Stimulated activated CD8-positive, alpha-beta memory T cell treated with anti-CD3 and anti-CD28 coated beads, Interleukin-12 subunit alpha, Interleukin-12 subunit beta, amount 100 ng/mL, for 24 hours (primary cell): Measurements from ENCODE around the gene HM13.
"Not testable (repeated sequence)": the region's sequence is repeated elsewhere in the genome, so short reads cannot be mapped to it uniquely, and the experiment has no call there.

Experiments used
- DNase-seq: peaks from one replicate; pipeline ENCODE4 v3.0.0-alpha.2; 2020; ENCODE audit errors: extremely low read depth

Gene HM13

DNA sequence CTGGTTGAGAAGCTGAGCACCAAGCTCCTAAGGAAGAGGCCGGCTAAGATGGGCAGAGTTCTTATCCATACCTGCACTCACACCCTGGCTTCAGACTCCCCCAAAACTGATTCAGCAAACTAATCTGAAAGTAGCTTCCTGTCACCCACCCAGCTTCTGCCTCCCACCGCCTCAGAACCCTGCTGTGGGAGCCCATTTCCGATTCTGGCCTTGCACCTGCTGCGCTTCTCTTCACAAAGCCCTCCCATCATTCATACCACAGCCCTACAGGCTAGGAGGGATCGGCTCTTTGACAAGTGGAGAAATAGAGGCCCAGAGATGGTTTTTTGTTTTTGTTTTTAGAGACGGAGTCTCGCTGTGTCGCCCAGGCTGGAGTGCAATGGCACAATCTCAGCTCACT, 28.7 kb downstream of the HM13 start:
- no peak for DNase-seq

DNA sequence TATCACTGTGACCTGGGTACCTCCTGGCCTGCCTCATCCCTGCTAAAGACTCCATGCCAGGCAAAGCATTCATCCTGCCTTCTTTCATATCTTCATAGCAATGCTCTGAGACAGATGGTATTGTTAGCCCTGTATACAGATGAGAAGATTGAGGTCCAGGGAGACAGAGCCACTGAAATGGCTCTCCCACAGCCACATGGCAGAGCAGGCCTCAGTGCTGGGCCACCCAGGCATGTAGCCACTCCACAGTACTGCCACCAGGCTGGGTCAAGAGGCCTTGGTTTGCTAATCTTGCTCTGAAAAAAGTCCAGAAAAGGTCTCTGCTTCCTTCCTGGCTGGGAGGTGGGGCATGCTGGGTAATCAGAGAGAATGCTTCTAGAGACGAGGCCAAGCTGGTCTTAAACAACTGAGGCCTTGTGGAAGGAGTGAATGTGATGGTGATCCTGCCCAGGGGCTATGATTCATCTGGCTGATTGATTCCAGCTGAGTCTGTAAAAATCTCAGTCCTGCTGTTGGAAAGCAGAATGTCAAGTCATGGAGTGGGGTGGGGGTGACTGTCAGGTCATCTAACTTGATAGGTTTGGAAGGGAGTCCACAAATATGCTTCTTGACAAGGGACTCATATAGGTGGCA, 29.8 kb downstream of the HM13 start:
- DNase-seq = no peak

DNA sequence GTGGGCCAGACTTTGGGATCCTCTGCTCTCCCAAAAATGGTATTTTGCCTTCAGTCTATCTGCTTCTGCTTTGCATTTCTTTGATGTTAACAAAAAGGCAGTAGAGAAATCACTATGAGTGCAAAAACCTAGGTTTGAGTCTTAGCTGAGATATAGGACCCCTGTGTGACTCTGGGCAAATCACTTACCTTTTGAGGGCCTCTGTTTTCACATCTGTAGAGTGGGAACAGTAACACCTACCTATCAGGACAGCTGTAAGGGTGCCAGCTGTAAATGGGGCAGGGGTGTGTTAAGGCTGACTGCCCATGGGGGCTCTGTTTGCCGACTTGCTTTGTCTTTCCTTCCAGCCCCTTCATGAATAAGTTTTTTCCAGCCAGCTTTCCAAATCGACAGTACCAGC, 30.4 kb downstream of the HM13 start:
- DNase-seq = no peak

DNA sequence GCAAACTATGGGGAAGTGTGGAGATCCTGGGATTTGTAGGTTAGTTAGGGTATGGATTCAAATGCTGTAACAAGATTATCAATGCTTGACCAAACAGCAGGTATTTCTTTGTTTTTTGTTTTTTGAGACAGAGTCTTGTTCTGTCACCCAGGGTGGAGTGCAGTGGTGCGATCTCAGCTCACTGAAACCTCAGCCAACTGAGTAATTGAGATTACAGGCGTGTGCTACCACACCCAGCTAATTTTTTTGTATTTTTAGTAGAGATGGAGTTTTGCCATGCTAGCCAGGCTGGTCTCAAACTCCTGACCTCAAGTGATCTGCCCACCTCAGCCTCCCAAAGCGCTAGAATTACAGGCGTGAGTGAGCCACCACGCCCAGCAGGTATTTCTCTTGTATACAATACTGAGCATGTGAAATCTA, 31.4 kb downstream of the HM13 start:
- not testable (repeated sequence) for DNase-seq

DNA sequence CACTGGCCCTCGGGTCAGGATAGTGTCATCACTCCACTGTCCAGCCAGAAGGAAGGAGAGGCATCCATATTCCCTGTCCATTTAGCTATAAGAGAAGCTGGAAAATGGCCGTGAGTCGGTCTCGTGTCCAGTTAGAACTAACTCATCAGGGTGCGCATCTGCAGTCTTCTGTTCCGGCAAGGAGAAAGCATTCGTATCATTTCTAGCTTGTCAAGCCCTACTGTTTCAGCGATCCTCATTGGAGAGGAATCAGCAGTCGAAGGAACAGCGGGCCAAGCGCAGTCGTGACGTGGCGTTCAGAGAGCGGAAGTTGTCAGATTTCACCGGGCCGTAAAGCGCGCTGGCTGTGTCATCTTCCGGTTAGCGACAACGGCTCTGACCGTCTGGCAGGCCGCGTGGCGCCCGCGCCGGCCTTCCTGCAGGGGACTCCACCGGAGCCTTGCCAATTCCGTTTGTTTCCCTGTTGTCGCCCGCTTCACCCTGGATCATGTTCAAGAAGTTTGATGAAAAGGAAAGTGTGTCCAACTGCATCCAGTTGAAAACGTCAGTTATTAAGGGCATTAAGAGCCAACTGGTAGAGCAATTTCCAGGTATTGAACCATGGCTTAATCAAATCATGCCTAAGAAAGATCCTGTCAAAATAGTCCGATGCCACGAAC, 32.9 kb downstream of the HM13 start:
- peak; percentile 55 for DNase-seq

DNA sequence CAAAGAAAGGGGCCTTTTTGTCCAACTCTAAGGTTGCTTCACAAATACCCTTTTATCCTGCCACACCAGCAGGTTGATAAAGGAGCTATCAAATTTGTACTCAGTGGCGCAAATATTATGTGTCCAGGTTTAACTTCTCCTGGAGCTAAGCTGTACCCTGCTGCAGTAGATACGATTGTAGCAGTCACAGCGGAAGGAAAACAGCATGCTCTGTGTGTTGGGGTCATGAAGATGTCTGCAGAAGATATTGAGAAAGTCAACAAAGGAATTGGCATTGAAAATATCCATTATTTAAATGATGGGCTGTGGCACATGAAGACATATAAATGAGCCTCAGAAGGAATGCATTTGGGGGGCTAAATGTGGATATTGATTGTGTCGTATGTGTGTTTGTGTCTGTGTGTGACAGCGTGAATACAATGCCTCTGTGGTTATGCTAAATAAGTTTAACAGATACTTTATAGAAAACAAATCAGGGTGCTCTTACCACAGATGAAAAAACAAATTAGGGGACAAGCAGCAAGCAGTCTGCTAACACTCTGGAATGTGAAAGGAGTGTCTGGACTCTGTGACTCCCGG, 33.6 kb downstream of the HM13 start:
- DNase-seq = no peak

DNA sequence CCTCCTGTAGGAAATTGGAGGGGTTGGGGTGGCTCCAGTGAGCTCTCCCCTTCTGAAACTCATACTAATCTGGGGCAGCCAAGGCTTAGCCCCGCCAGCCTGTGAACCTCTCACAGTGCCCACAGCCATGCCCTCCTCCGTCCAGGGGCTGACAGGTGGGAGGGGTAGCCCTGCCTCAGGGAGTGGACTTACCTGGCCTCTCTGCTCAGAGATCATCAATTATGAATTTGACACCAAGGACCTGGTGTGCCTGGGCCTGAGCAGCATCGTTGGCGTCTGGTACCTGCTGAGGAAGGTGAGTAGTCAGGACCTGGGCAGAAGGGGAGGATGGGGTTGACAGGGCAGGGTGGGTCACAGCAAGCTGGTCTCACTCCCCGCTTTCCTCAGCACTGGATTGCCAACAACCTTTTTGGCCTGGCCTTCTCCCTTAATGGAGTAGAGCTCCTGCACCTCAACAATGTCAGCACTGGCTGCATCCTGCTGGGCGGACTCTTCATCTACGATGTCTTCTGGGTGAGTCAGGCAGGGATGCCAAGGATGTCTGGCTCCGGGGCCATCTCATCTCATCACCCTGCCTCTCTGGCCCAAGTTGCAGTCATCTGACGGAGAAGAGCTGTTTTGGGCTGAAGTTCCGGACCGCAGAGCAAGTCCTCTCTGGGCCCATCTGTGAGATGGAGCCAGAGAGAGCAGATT, 34.7 kb downstream of the HM13 start:
- no peak for DNase-seq

DNA sequence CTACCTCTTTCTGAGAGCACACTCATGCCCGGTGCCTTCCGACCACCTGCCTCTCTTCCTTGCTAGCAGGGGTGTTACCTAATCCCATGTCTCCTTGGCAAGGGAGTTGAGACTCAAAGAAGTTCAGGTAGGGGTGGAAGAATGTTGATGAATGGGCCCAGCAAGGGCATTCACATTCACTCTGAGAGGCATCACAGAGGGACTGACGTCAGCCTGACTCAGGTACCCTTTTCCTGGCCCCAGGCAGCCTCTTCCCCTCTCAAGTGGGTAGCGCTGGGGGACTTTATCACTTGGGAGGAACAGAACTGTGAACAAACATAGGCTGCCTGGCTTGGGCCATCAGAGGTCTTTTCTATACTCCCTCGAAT, 35.3 kb downstream of the HM13 start:
- no peak for DNase-seq

DNA sequence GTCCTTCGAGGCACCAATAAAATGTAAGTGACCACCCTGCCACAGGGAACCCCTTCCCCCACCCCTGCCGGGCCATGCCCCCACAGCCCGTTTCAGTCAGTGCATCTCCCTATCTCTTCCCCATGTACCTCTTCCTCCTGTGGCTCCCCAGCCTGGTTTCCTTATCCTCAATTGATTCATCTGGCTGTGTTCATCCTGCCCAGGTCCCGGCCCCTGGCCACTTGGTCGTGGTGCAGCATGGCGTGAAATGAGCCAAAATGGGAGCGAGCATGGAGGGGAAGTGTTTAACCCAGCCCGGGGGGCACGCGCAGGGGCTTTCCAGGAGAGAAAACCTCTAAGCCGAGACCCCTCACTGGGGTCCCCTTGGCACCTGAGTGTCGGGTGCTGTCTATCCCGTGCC, 35.9 kb downstream of the HM13 start:
- no peak for DNase-seq

DNA sequence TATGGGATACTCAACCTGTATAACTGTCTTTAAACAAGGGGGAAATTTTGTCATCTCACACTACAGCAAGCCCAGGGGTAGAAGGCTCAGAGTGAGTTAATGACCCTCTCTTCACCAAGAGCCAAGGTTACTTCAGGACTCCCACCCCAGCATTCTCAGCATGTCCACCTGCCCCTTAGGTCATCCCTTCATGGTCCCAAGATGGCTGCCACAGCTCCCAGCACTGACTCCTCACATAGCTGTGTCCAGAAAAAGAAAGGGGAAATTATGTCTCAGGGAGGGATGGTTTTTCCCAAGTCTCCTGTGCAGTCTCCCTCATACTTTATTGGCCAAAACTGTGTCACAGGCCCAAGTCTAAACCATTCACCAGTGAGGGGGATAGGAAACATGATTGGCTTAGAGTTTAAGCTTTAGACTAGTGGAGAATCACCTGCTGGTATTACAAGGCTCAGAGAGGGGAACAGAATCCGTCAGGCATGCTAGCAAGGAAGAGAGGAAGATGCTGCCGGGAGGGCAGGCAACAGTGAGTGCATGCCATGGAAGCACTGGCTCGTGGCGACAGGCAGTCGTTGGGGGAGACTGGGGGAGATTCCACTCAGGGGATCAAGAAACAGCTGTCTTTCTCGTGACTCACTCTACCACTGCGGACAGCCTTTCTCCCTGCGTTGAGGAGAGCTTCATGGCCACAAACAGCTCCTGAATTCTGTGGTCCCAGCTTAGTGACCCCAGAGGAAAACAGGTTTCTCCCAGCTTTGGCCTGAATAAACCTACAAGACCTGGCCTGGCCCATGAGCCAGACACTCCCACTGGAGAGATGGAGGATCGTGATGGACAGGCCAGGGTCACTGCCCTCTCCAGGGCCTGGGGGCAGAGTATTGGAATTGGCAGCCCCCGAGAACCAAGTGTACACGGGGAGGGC, 37.2 kb downstream of the HM13 start:
- no peak for DNase-seq

DNA sequence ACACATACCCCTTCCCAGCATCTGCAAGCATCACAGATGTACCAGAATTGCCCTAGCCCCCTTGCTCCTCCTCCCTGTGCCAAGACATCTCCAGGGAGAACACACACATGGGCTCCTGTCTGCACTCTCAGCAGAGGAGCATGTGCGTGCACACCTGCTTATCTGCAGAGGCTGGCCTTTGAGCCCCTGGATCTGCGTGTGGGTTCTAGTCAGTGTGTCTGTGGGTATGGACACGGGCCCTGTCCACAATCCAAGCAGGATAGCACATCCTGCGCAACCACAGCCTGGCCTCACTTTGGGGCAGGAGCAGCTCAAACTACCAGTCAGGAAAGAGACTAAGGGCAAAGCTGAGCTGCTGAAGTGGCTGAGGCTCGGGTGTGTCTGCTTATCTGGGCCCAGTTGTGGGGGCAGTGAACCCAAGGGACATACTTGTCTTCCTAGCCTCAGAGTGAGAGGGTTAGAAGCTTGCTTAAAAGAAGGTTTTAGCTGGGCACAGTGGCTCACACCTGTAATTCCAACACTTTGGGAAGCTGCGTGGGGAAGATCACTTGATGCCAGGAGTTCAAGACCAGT, 41.0 kb downstream of the HM13 start:
- DNase-seq = no peak

DNA sequence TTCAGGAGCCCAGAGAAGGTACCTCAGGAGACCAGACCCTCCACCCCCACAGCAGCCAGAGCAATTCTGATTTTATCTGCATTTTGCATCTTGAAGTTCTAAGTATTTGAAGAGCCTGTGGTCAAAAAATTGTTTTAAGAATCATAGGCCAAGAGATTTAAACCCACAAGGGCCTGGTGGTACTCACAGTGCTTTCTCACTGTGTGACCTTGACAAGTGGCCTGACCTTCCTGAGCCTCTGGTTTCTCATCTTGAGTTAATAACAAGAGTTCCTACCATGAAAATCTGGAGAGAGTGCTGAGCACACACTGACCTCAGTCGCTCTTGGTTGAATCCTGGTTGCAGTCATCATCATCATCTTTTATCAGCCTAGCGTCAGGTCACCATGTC, 45.5 kb downstream of the HM13 start:
- no peak for DNase-seq

DNA sequence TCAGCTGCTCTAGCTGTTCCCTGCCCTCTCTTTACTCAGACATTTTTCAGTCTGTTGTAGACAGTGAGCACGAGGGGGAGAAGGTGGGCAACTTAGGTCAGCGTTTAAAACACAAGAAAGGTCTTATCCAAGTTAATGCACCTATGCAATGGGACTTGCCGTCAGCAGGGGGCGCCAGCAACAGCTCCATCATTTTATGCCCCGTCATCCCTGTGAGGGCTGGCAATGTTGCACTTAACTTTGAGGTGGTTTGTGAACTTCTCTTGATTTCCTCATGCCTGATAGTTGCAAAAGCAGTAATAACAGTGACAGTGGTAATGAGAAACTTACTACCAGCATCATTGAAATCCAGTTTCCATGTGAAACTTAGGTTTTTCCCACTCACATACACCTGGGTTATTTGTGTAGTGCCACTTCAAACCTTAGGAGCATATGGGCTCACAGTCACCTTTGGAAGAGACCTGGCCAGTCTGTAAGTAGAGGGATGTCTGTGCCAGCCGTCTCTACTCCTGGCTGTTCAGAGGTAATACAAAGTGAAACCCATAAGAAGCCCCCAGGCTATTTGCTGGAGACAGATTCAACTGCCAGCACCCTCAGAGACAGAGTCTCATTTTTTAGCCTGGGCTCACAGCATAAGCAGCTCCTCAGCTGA, 46.0 kb downstream of the HM13 start:
- peak; percentile 39 for DNase-seq

DNA sequence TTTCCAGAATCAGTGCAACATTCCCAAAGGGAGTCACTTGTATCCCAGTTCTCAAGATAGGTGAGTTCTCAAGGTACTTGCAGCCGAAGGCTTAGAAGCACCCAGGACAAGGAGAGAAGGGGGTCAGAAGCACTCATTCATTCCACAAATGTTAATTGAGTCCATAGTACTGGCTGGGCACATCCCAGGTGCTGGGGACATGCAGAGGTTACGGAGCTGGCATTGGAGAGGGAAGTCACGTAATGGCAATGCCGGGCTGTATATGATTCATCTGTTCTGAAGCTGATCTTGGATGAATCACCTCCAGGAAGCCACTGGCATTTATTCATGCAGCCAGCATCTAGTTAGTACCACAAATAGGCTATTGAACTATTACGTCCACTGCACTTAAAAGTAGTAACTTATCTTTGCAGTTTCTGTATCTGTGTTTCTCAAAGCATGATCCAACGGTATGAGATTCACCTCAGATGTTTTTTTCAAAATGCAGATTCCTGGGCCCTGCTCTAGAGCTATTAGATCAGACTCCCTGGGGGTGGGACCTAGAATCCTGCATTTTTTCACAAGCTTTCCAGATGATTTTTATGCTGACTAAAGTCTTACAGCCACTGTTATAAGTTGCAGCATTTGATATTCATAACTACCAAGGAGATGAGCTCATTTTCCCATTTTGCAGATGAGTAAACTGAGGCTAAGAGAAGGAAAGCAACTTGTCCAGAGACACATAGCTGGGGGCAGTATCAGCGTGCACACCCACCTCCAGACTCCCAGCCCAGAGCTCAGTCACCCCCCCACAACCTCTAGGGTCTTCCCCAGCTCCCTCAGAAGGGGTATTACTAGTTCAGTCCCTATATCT, 46.7 kb downstream of the HM13 start:
- no peak for DNase-seq

DNA sequence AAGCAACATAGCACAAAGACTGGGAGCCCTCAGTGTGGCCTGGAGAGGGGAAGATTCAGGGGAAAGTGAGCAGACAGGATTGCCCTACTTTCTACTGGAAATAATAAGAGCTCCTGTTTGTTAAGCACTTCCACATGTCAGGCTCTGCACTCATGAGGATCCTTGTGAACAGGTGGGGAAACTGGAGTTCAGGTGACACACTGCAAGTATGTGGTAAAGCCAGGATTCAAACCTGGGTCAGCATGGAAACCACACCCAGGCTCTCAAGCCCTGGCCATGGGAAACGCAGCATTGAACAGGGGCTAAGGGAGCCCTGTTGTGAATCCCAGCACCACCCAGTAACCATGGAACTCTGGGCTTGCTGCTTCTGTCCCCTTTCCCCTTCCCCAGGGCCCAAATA, 48.0 kb downstream of the HM13 start:
- no peak for DNase-seq

DNA sequence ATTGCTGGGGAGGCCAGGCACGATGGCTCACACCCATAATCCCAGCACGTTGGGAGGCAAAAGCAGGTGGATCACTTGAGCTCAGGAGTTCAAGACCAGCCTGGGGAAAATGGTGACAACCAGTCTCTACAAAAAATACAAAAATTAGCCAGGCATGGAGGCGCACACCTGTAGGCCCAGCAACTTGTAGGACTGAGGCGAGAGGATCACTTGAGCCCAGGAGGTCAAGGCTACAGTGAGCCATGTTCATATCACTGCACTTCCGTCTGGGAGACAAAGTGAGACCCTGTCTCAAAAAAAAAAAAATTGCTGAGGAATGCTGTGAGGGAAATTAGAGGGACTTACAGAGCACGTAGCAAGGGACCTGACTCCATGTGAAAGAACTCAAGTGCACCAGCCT, 50.0 kb downstream of the HM13 start:
- no peak for DNase-seq

DNA sequence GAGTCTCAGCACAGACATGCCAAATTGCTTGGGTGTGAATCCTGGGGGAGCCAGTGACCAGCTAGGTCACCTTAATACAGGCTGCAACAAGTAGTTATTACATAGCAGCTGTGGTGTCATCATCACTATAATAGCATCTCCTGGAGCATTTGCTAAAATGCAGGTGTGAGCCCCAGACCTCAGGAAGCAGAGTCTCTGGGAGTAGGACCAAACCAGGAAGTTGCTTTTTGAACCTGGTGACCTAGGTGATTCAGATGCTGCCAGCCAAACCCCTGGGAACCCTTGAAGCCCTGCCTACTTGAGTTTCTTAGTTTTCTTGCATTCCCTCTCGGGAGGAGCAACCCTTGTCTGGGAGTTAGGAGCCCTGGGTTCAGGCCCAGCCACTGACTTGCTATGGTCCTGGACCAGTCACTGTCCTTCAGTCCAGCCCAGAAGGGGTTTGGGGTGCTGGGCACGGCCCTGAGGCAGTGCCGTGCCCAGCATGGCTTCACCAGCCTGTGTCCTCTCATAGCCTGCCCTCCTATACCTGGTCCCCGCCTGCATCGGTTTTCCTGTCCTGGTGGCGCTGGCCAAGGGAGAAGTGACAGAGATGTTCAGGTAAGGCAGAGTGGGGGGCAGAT, 51.6 kb downstream of the HM13 start:
- no peak for DNase-seq

DNA sequence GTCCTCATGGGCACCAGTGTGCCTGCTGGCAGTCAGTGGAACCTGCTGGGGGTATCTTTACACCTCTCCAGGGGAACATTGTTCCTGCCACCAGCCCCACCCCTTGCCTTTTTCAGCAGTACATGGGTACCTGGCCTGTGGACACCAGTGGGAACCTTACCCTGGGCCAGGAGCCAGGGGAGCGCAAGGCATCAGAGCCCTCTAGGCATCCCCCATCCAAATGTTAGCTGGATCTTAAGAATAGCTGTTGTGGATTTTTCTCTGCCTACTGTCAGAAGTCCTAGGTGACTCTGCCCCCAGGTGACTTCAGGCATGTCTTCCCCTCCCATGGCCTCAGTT, 52.0 kb downstream of the HM13 start:
- no peak for DNase-seq

DNA sequence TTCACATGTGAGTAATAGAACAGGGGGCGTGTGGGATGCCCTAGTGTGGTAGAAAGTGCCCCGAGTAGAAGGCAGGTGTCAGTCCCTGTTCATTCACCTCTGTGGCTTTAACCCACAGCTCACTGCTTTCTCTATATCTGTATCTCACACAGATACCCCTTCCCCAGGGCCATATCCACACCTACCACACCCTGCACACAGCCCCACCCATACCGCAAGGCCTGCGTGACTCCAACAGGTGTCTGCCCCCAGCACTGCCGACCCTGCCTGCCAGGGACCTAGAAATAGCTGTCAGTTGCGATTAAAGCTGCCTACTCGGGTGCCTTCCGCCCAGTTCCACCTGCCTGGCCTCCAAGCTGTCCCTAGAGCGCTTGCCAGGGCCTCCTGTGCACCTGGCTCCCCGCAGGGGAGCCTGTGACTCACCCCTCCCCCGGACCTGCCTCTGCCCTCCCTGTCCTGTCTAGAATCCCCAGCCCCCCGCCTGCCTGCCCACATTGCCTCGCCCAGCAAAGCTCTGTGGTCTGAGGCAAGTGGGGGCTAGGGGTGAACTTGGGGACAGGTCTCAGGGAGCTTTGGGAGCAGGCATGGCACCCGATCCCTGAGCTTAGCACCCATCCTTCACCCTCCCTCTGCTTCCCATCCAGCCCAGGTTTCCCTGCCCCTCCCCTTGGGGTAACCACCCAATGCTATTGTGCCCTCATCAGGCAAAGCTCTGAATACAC, 52.6 kb downstream of the HM13 start:
- DNase-seq = no peak
